Nephron (organoid): ENCODE data around the gene METRNL.

Source experiments
- H3K27ac Mint-ChIP-seq, 3 experiments: 2 replicates each; pipeline ENCODE4 v1.8.0; 2020; ENCODE audit warnings: mixed read lengths in 3 of 3, mild to moderate bottlenecking in 2 of 3, moderate library complexity in 1 of 3
- H3K27me3 Mint-ChIP-seq: 2 replicates; pipeline ENCODE4 v1.8.0; 2021; ENCODE audit warnings: low read depth, mild to moderate bottlenecking, moderate library complexity, mixed read lengths
- H3K36me3 Mint-ChIP-seq: 2 replicates; pipeline ENCODE4 v1.8.0; 2020; ENCODE audit warnings: low read depth, mixed read lengths
- H3K4me1 Mint-ChIP-seq: 2 replicates; pipeline ENCODE4 v1.8.0; 2020; ENCODE audit warnings: mixed read lengths
- H3K4me3 Mint-ChIP-seq, 3 experiments: 2 replicates each; pipeline ENCODE4 v1.8.0; 2020; ENCODE audit warnings: mild to moderate bottlenecking in 3 of 3, mixed read lengths in 3 of 3, moderate library complexity in 2 of 3
- H3K9me3 Mint-ChIP-seq: 2 replicates; pipeline ENCODE4 v1.8.0; 2020; ENCODE audit warnings: mixed read lengths
- CTCF ChIP-seq, 3 experiments: fragments of 200-600 bp; sonication (generic); IDR thresholded peaks; one replicate each; pipeline ENCODE4 v1.5.0; 2021; ENCODE audit warnings: antibody characterized with exemption in 3 of 3; ENCODE audit not compliant: unreplicated experiment in 3 of 3

Gene METRNL

GRCh38 chr17:83123896-83124801, 44.7 kb downstream of the METRNL start:
- Mint-ChIP-seq H3K9me3 (peaks cover 2% of the 10 kb centered on the region), H3K4me1 (peaks cover 25% of the 10 kb centered on the region)
- TF ChIP-seq CTCF (IDR thresholded peaks at IDR 0.05; ENCODE audit: unreplicated experiment in 3 of 3): no peak

GRCh38 chr17:83124871-83125514, 45.6 kb downstream of the METRNL start:
- peaks cover 17% of the 10 kb centered on the region for H3K4me1 Mint-ChIP-seq
- no peak for TF ChIP-seq CTCF (IDR thresholded peaks at IDR 0.05; ENCODE audit: unreplicated experiment in 3 of 3)
- H3K4me3 Mint-ChIP-seq: no peak overlapping the region
- H3K36me3 Mint-ChIP-seq: no peaks in the 10 kb centered on the region
- peaks cover 2% of the 10 kb centered on the region for H3K9me3 Mint-ChIP-seq
- H3K27ac Mint-ChIP-seq: no peak overlapping the region
- peaks cover 62% of the 10 kb centered on the region for H3K27me3 Mint-ChIP-seq

More at GRCh38 chr17:83123896-83124801, 44.7 kb downstream of the METRNL start:
- peaks cover 66% of the 10 kb centered on the region for H3K27me3 Mint-ChIP-seq
- H3K36me3 Mint-ChIP-seq: no peaks in the 10 kb centered on the region
- no peak overlapping the region for H3K27ac Mint-ChIP-seq
- H3K4me3 Mint-ChIP-seq: no peak overlapping the region

- no peak overlapping the region for H3K27ac Mint-ChIP-seq
- H3K27me3 Mint-ChIP-seq: peaks cover 55% of the 10 kb centered on the region
- no peak for TF ChIP-seq CTCF (IDR thresholded peaks at IDR 0.05; ENCODE audit: unreplicated experiment in 3 of 3)
- H3K4me1 Mint-ChIP-seq: peaks cover 10% of the 10 kb centered on the region
- H3K36me3 Mint-ChIP-seq: no peaks in the 10 kb centered on the region
- H3K4me3 Mint-ChIP-seq: no peak overlapping the region
- peaks cover 2% of the 10 kb centered on the region for H3K9me3 Mint-ChIP-seq
These were observed 46.3 kb downstream of the METRNL start for GRCh38 chr17:83125515-83126274.

- Mint-ChIP-seq H3K4me3 (no peak overlapping the region), H3K36me3 (no peaks in the 10 kb centered on the region), H3K4me1 (peaks cover 8% of the 10 kb centered on the region), H3K9me3 (peaks cover 2% of the 10 kb centered on the region), H3K27ac (no peak overlapping the region), H3K27me3 (peaks cover 49% of the 10 kb centered on the region)
- TF ChIP-seq CTCF (IDR thresholded peaks at IDR 0.05; ENCODE audit: unreplicated experiment in 3 of 3): no peak
These were observed 46.9 kb downstream of the METRNL start for GRCh38 chr17:83126275-83126811.

GRCh38 chr17:83127431-83128160, 48.2 kb downstream of the METRNL start:
- Mint-ChIP-seq H3K27ac (no peak overlapping the region), H3K4me3 (no peak overlapping the region), H3K9me3 (no peaks in the 10 kb centered on the region), H3K4me1 (no peaks in the 10 kb centered on the region), H3K27me3 (peaks cover 45% of the 10 kb centered on the region), H3K36me3 (no peaks in the 10 kb centered on the region)
- no peak for TF ChIP-seq CTCF (IDR thresholded peaks at IDR 0.05; ENCODE audit: unreplicated experiment in 3 of 3)
